HL-60 (cell line): ENCODE data around the gene TMEM240.

Source experiments
- DNase-seq, 2 experiments: peaks; one replicate each; pipeline ENCODE4 v3.0.0-alpha.2; 2010 to 2020; ENCODE audit warnings: low read depth in 1 of 2, low spot score in 1 of 2
- H3K27ac ChIP-seq: fragments of 250-450 bp; sonication (Bioruptor Pico); replicated peaks from 2 replicates; pipeline ENCODE4 v1.5.1; 2020; ENCODE audit warnings: mild to moderate bottlenecking, moderate library complexity
- H3K27me3 ChIP-seq: fragments of 250-450 bp; sonication (Bioruptor Pico); 2 replicates; pipeline ENCODE4 v1.5.1; 2021; ENCODE audit warnings: mild to moderate bottlenecking, moderate library complexity; ENCODE audit not compliant: insufficient read depth, poor library complexity, severe bottlenecking
- H3K4me3 ChIP-seq: replicated peaks from 2 replicates; pipeline ENCODE4 v1.5.1; 2011; ENCODE audit warnings: mild to moderate bottlenecking, control low read depth, low read length; ENCODE audit not compliant: insufficient read depth
- GABPA ChIP-seq: IDR thresholded peaks from 2 replicates; pipeline ENCODE4 v1.6.1; 2012; ENCODE audit warnings: low read depth
- POLR2AphosphoS5 ChIP-seq: IDR thresholded peaks from 2 replicates; pipeline ENCODE4 v1.6.1; 2012; ENCODE audit warnings: low read depth
- REST ChIP-seq: IDR thresholded peaks from 2 replicates; pipeline ENCODE4 v1.6.1; 2012; ENCODE audit warnings: low read depth; ENCODE audit not compliant: insufficient replicate concordance
- SPI1 ChIP-seq: IDR thresholded peaks from 2 replicates; pipeline ENCODE4 v1.6.1; 2012; ENCODE audit warnings: low read depth, mild to moderate bottlenecking, borderline replicate concordance
- TF ChIP-seq, protein P1 (sequence below): IDR thresholded peaks from one replicate; pipeline ENCODE4 v1.5.1; 2011; ENCODE audit warnings: low read length, control low read depth, inconsistent platforms; ENCODE audit not compliant: insufficient read depth

The TMEM240 gene

DNA sequence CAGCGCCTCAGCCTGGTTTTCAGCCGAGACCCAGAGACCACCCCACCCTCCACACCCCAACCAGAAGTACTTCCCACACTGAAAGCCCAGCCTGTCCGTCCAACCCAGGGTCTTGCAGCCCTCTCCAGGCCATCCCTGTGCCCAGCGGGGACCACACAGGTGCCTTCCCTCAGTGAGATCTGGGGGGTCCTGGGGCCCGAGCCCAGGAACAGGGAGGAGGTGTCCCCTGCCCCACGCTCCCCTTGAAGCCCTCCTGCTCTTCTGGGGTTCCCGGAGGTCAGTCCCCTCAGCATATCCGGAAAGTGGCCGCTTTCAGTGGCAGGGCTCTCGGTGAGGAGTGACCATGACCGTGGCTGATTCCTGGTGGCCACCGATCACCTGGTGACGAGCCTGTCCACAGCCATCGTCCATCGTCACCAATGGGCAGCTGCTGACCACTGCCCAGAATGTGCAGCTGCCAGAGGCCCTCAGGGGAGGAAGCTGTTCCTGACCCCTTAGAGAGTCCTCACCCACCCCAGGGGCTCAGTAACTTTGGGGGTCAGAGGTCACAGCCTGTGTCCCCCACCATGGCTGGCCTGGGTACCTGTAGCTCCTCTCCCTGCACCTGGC lies 3.4 kb downstream of the TMEM240 start:
- TF ChIP-seq, protein P1, sequence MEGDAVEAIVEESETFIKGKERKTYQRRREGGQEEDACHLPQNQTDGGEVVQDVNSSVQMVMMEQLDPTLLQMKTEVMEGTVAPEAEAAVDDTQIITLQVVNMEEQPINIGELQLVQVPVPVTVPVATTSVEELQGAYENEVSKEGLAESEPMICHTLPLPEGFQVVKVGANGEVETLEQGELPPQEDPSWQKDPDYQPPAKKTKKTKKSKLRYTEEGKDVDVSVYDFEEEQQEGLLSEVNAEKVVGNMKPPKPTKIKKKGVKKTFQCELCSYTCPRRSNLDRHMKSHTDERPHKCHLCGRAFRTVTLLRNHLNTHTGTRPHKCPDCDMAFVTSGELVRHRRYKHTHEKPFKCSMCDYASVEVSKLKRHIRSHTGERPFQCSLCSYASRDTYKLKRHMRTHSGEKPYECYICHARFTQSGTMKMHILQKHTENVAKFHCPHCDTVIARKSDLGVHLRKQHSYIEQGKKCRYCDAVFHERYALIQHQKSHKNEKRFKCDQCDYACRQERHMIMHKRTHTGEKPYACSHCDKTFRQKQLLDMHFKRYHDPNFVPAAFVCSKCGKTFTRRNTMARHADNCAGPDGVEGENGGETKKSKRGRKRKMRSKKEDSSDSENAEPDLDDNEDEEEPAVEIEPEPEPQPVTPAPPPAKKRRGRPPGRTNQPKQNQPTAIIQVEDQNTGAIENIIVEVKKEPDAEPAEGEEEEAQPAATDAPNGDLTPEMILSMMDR: no peak
- TF ChIP-seq GABPA (no peak), SPI1 (no peak), POLR2AphosphoS5 (no peak; the same call in 1 of the 2 replicates), REST (no peak)
- Histone ChIP-seq H3K27ac (no peak overlapping the region), H3K4me3 (no peak overlapping the region), H3K27me3 (no peaks in the 10 kb centered on the region)
- no peak for DNase-seq

DNA sequence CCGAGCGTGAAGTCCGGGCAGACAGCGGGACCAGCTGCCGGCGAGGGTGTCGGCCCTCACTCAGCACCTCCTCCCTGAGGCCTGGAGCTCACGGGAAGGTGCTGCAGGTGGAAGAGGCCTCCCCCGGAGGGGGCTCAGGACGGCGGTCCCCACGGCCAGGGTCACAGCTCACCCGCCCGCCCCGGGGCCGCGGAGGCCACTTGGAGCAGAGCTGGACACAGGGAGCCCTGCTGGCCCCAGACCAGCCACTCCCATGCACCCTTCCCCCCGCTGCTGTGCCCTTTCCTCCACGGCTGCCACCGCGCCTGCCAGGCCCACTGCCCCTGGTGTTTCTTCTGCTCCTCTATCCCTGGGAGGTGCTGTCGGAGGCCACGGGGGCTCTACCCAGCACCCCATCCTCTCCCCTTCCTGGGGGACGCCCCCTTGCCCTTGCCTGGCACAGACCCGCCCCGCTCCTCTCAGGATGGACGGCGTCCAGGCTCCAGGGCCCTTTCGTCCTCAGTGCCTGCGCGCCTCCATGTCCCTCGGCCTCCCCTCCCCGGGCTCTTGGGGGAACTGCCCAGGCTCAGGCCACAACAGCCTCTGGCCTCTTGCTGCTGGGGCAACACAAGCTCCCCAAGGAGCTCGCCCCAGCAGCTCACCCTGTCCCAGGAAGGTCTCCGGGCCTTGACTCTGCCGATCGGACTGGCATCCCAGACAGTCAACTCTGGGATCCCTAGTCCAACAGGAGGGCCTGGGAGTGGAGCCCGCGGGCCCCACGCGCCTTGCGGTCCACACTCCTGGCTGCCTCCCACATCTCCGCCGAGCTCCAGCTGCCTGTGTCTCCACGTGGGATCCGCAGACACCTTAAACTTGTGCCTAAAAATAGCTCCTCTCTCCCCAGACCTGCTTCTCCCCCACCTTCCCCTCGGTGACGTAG lies 4.1 kb downstream of the TMEM240 start:
- H3K27me3 ChIP-seq: no peaks in the 10 kb centered on the region
- TF ChIP-seq, protein P1: no peak
- TF ChIP-seq REST (no peak), POLR2AphosphoS5 (no peak), GABPA (no peak), SPI1 (no peak)
- no peak for DNase-seq

DNA sequence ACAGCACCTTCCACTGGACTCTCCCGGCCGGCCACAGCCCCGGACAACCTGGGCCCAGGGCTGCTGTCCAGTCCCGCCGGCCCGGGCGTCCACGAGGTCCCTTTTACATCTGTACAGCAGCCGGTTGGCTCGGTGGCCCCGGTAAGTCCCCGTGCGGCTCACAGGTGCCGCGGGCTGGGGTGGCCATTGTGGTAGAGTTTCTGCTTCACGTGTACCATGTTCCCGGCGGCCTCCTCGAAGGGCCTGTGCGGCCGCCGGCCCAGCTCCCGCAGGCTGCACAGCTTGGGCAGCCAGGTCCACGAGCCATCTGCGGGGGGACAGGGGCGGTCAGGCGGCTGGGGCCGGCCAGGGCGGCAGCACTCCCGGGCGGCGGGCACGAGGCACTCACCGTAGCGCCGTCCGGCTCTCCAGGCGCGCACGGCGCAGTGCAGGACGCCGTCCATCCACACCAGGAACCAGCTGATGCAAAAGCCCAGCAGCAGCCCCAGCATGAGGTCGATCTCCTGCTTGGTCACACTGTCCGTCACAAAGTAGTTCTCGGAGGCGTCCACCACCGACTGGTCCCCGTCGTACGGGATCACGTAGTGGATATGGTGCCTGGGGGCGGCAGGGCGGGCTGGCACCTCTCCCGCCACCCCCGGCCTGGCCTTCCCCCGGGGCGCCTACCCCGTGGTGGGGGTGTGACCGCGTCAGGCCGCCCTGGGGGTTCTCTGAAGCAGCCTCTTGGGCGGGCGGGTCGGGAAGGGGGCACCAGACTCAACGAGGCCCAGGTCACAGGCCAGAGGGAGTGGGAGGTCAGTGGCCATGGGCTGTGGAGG lies 5.0 kb downstream of the TMEM240 start:
- Histone ChIP-seq H3K27me3 (no peaks in the 10 kb centered on the region), H3K27ac (no peak overlapping the region), H3K4me3 (no peak overlapping the region)
- TF ChIP-seq POLR2AphosphoS5 (peak; percentile 20; the same call in 1 of the 2 replicates), SPI1 (no peak)
- DNase-seq: no peak

More for the DNA sequence above, 4.1 kb downstream of the TMEM240 start:
- Histone ChIP-seq H3K27ac (no peak overlapping the region), H3K4me3 (no peak overlapping the region)
